Umbilical cord (tissue), 2 donors: ENCODE results near the gene TTLL8. TPM values are rescaled to one million over a fixed set of nuclear protein-coding genes. Genes with fewer than 3 reads are reported as not detected.

Source experiments
- DNase-seq: peaks from one replicate; pipeline ENCODE4 v3.0.0-alpha.2; 2015; ENCODE audit warnings: low spot score
- total RNA-seq: library from RNA; depleted of rRNA; stranded (reverse); fragments of >200 nt; gene quantifications from one replicate; pipeline ENCODE4 v1.2.3, GENCODE V29; 2014; ENCODE audit warnings: low replicate concordance; ENCODE audit not compliant: insufficient read depth

TTLL8 gene
- total RNA-seq, 1 donor from 2014 or later, result not detected

DNA sequence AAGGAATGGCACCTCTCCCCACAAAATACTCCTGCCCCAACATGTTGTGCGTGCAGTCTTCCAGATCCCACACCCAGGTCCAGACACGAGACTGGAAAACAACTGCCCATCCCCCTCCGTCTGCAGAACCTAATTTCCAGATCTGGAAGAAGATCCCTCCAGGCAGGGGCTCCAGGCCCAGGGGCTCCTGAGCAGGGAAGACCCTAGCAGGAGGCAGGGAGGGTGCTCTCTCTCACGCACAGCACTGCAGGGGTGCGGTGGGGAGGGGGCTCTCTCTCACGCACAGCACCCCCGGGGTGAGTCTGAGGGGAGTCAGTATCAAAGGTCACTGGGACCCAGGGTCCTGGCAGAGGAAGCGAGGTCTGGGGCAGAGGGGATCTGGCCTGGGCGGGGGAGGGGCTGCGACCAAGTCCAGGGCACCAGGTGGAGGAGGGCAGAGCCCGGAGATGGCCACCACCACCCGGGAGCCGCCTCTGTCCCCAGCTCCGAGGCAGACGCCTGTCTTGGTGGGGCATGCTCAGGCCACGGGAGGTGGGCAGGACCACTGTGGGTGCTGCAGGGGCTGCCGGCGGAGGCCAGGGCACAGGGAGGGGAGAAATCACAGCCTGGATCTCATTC is 25.5 kb upstream of the TTLL8 start:
- DNase-seq, result peak; percentile 52

DNA sequence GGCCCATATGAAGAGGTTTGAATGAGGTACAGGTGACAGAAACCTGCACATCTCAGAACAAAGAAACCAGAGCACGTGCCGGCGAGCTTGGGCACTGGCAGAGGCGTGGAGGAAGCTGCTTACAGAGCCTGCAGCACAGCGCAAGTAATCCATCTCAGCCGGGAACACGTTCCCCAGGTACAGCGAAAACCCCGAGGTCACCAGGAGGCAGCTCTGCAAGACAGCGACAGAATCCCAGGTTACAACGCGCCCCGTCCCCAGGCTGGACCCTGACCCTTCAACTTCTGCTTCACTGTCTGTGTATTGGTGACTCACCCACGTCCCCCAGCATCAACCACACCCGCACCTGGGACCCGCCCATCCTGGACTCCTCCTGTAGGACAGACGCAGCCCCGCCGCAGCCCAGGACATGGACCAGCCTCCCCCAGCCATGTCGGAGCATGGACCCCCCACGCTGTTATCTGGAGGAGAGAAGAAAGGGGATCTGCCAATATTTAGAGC is 24.9 kb upstream of the TTLL8 start:
- DNase-seq, result no peak

DNA sequence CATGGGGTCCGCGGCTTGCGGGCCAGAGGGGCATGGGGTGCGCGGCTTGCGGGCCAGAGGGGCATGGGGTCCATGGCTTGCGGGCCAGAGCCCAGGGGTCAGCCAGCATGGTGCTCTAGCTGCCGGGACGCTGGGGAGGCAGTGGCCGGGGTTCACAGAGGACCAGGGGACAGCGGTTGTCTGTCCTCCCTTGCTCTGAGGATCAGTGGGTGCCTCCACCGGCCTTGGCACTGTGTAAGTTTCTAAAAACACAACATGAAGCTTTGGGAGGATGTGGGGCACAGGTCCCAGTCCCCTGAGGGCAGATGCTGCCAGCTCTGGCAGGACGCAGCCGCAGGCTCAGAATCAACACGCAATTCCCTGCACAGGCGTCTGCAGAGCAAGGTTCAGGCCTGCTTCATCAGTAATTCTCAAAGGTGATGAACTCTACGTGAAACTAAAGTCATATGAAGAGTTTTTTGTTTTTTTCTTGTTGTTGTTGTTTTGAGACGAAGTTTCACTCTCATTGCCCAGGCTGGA is 24.2 kb upstream of the TTLL8 start:
- DNase-seq, result no peak

DNA sequence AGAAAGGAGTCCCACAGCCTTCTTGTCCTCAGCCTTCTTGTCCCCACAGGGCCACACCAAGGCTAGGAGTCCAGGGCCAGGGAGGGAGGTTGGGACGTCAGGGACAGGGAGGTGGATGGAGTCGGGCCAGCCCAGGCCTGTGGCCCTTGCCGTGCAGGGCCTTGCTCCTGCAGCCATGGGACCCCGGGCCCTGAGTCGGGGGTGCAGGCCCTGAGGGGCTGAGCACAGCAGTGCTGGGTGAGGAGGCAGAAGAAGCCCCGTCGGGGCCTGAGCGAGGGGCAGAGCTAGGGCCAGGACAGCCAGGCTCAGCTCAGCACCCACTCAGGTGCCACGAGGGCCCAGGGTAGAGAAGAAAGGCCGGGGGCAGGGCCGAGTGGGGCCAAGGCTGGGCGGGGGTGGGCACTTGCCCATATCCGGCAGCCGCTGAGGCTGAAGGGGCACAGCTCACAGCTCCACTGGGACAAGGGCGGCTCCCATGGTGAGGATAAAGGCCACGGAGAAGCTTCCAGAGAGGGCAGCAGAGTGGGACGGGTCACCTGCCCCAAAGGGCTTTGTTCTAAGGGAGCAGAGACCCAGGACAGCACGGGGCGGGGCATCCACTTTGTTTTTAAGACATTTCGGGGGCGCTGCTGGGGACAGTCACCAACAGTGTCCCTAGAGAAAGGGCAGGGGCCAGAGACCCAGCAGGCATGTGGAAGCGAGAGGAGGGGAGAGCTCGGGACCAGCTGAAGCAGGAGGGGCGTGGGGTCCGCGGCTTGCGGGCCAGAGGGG is 23.5 kb upstream of the TTLL8 start:
- DNase-seq, result no peak

GRCh38 chr22:50080077-50080465 is 22.0 kb upstream of the TTLL8 start:
- DNase-seq, result no peak

- no peak for DNase-seq
These were observed 20.7 kb upstream of the TTLL8 start for GRCh38 chr22:50078761-50079160.

DNA sequence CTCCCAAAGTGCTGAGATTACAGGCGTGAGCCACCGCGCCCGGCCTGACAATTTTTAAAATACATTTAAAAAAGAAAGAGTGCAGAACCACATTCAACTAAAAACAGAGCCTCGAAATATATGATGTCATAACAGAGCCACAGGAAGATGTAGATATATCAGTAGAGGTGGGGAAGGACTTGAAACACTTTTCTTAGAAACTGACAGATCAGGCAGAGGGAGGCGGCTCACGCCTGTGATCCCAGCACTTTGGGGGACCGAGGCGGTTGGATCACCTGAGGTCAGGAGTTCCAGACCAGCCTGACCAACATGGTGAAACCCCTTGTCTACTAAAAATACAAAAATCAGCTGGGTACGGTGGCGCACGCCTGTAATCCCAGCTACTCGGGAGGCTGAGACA is 20.1 kb upstream of the TTLL8 start:
- DNase-seq, result no peak

DNA sequence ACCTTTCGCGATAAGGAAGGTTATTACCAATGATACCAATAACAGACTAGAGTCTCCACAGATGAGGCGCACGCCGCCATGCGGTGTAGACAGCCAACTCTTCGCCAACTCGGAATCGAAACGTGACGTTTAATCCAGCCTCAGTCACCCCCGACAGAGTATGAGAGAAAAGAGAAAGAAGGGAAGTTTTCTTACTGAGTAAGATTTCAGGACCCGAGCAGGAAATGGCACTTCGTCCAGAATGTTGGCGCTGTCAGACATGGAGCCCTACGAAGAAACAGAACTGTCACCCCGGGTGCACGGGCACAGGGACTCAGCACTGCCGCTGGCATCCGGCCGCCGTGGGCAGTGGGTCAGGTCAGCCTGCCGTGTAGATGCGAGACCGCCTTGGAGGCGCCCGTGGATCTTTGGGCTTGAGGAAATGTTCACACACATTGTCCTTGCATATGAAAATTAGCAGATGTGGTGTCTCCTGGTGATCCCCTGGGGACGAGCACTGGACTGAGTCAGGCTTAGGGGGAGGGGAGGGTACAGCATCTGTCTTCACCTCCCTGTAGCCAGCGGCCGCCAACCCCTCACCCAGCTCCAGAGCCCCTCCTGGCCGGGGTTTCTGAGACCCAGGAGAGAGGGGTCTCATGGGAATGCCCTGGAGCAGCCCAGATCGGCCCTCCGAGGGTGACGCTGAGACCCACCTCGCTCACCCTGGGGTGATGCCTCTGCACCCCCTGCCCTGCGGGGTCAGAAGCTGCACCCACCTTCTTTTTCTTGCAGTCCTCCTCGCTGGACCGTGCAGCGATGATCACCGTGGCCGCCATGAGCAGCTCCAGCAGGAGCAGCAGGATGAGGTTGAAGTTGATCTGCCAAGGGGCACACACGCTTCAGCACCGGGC is 18.8 kb upstream of the TTLL8 start:
- DNase-seq, result no peak

DNA sequence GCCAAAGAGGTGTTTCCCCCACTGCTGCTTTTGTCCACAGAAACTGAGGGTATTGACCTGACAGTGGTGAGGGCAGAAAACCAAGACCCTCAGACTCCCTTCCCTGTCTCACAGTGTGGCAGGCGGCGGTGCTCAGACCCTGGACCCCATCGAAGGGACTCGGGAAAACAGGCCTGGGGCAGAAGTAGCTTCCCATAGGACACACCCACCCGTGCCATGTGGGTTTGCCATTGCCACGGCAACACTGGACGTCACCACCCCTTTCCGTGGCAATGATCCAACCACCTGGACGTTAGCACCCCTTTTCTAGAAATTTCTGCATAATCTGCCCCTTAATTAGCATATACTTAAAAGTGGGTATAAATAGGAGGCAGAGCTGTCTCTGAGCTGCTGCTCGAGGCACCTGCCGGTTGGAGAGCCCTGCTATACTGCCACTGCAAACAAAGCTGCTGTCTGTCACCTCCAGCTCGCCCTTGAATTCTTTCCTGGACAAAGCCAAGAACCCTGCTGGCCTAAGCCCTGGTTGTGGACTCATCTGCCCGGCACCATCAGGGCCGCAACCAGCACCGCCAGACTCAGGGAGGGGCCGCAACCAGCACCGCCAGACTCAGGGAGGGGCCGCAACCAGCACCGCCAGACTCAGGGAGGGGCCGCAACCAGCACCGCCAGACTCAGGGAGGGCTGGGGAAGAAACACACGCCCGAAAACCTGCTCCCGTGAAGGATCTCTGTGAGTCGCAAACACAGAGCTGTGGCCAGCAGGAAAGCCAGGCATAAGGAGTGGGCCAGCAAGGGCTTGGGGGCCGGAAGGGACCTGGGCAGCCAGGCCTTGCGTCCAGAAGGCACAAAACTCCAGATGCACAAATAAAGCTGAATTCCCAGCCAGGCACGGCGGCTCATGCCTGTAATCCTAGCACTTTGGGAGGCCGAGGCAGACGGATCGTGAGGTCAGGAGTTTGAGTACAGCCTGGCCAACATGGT is 16.7 kb upstream of the TTLL8 start:
- DNase-seq, result no peak

DNA sequence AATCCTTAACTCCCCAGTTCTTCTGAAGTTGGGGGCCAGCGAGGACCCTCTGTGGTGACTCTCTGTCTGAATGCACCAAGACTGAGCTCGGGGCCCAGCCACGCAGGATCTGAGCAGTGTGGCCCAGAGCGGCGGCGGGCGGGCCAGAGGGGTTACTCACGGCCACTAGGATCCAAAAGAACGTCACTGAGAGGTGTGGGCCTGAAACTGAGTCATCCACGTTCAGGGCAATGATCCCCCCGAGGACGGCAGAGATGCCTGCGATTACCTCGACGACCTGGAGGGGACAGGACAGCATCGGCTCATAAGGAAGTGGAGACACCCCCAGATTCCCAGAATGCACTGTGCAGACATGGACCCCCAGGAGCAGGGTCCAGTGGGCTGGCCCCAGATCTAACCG is 16.0 kb upstream of the TTLL8 start:
- DNase-seq, result no peak

DNA sequence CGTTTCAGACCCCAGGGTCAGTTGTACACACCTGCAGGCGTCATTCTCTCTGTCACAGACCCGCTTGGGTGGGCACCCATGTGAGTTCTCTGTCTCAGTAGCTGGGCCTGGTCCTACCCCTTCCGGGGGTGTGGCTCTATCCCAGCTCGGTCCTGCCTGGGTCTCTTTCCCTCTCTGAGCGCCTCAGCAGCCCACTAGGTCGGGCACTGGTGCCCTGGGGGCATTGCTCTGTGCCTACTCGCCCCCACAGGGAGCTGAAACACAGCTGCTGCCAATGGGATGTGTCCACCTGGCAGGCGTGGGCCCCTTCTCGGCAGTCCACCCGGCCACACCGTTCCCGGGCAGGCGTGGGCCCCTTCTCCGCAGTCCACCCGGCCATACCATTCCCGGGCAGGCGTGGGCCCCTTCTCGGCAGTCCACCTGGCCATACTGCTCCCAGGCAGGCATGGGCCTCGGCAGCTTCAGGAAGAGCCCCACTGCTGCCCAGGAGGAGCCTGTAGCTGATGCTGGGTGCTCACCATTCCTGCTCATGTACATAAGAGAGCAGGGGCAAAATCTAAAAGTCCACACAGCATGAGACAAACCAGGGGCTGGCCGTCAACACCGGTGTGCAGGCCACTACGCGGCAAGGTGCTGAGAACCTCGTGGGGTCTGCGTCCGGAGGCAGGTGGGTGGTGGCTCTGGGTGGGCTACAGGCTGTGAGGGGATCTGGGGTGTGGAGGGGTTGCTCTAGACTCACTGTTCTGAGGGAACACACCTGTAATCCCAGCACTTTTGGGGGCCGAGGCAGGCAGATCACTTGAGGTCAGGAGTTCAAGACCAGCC is 14.8 kb upstream of the TTLL8 start:
- no peak for DNase-seq

- DNase-seq, result no peak
These were observed 14.1 kb upstream of the TTLL8 start for GRCh38 chr22:50072167-50072555.

DNA sequence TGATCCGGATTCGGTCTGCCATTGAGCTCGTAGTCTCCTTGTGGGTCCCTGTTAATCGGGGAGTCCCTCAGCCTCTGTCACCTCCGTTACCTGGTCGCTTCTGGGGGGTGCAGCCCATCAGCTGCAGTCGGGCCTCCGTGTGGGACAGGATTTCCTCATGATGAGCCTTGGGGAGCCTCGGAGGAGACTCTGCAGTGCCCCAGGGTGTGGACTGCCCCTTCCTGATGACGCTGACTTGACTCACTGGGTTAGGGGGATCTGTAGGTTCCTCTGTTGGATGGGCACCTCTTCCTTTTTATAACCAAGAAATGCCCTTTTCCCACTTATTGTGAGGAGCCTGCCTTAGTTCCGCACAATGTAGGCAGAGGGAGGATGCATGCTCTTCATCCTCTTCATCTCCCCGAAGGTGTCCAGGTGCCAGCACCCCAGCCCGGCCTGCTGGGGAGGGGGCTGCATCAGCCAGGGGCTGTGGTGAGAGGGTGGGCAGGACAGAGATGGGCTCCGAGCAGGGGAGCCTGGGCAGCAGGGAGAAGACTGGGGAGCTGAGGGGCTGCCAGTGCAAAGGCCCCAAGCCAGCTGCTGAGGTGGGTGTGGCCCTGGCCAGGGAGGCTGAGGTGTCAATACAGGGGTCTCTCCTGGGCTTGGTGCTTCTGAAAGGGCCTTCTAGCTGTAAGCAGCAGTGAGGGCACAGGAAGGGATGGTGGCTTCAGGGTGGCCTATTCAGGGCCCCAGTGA is 13.5 kb upstream of the TTLL8 start:
- DNase-seq, result no peak

DNA sequence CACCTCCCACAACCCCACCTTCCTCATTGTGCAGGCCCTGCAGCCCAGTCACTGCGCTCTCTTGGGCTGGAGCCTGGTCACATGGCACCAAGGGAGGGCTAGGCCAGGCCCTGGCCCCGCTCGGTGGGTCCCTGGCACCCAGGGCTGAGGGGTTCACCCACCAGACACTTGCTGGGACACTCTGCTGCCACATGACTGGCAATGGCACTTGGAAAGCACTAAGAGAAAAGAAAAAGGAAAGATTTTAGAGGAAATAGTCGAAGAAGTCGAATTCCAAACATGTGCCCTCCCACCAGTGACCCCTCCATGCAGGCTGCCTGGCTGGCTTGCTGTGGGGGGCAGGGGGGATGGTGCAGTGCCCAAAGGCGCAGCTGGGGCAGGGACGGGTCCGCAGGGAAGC is 12.3 kb upstream of the TTLL8 start:
- DNase-seq, result no peak

DNA sequence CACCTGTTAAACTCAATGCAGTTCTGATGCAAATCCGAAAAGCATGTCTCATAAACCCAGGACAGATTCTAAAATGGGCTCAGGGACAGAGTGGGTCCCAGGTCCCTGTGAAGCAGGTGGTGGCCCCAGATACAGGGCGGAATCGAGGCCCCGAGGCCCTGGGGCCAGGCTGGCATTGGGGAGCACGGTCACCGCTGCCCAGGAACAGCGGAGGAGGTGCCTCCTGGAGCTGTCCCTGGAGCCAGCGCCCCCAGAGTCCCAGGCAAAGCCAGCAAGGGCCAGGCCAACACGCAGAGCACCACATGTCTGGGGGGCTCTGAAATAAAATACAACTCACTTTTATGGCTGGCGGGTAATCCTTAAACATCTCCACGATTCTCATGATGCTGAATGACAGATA is 10.0 kb upstream of the TTLL8 start:
- no peak for DNase-seq

GRCh38 chr22:50067244-50067643 is 9.1 kb upstream of the TTLL8 start:
- no peak for DNase-seq

DNA sequence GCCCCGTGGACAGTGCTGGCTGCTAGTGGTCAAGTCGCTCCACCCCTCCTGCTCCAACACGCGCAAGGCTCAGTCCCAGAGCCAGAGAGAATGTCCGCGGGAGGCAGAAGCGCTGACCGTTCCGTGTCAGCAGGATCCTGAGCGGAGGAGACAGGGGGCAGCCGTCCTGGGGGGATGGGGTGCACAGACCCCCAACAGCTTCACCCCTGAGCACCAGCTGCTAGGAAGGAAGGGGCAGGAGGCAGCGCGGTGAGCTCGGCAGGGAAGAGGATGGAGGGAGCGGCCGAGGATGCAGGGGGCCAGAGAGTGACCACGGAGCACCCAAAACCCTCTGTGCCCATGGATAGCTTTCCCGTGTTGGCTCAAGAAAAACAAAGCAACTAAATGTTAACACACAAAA is 6.4 kb upstream of the TTLL8 start:
- DNase-seq, result no peak

GRCh38 chr22:50063589-50064393 is 5.7 kb upstream of the TTLL8 start:
- DNase-seq, result no peak
